Islet precursor cell (in vitro differentiated cells): Measurements from ENCODE around the gene ADD1.

Source experiments
- DNase-seq: peaks from one replicate; pipeline ENCODE4 v3.0.0-alpha.2; 2018

The ADD1 gene

DNA sequence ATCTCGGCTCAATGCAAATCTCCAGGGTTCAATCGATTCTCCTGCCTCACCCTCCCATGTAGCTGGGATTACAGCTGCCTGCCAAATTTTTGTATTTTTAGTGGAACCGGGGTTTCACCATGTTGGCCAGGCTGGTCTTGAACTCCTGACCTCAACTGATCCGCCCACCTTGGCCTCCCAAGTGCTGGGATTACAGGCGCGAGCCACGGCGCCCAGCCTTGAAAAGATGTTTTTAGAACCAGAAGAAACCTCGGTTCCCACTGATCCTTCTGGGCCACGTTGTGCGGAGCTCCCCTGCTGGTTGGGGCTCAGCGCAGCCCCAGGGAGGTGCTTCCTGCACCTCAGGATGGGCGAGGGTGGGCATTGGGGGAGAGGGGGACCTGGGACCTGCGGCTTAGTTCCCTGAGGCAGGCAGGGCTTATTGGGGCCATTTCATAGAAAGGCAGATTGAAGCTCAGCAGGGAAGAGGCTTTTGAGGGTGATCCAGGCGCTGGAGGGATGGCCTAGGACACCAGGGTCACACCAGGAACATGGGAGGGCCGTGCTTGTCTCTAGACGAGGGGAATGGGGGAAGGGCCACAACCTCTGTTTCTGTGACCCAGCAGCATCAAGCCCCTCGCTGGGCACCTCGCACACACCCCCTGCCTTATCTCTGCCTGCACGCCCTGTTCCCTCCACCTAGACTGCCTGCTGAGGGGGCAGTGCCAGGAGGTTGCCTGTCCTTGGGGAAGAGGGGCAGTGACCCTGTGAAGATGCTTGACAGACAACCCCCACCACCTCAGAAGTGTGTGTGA, 6.3 kb upstream of the ADD1 start:
- peak; percentile 40 for DNase-seq

GRCh38 chr4:2837904-2838496, 5.6 kb upstream of the ADD1 start:
- peak; percentile 25 for DNase-seq

DNA sequence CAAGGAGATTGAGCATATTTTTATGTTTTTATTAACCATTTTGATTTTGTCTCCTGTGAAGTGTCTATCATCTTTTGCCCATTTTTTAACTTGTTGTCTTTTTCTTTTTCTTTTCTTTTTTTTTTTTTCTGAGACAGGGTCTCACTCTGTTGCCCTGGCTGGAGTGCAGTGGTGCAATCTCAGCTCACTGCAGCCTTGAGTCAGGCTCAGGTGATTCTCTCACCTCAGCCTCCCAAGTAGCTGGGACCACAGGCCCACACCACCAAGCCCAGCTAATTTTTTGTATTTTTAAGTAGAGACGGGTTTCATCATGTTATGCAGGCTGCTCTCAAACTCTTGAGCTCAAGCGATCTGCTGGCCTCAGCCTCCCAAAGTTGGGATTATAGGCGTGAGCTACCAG, 4.6 kb upstream of the ADD1 start:
- no peak for DNase-seq

DNA sequence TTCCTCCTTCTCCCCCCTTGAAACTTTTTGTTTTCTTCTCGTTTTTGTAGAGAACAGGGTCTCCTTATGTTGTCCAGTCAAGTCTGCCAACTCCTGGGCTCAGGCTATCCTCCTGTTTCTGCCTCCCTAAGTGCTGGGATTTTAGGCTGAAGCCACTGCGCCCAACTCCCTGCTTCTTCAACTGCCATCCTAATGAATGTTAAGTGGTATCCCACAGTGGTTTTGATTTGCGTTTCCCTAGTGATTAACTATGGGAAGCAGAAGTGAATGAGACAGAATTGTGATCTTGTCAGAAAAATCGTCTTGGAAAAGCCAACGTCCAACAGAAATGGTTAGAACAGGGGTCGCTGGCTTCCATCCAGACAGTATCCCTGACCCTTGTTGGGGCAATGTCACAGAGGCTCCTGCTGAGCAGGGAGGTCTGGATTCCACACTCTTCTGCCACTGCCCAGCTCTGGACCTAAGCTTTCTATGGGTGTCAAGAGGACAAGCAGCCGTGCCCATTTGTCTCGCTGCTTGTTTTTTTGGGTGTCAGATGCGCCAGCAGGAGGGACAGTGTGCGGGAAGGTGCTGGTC, 869 bp upstream of the ADD1 start:
- DNase-seq = peak; percentile 69

DNA sequence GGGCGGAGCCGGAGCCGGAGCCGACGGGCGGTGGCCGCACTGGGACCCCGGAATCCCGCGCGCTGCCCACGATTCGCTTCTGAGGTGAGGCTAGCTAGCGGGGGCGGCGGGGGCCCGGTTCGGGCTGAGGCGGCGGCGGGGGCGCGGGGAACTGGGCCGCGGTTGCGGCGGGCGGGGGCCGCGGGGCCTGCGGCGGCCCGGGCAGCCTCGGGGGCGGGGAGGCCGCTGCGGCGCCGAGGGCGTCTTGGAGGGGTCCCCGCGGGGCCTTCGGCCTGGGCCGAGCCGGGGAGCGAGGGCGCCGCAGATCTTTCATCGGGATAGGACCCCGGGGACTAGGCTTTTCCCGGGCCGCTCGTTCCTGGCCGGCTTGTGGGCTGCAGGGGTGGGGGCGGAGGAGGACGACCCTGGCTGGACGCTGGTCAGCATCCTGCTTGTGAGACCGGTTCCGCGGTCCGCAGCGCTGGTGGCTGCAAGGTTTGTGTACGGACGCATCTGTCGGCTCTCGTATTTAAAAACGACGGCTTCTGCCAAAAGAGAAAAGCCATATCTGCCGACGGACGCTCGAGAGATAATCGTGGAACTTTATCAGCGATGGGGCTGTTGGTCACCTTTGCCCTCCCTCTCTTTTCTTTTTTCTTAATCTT, 419 bp downstream of the ADD1 start:
- peak; percentile 81 for DNase-seq

DNA sequence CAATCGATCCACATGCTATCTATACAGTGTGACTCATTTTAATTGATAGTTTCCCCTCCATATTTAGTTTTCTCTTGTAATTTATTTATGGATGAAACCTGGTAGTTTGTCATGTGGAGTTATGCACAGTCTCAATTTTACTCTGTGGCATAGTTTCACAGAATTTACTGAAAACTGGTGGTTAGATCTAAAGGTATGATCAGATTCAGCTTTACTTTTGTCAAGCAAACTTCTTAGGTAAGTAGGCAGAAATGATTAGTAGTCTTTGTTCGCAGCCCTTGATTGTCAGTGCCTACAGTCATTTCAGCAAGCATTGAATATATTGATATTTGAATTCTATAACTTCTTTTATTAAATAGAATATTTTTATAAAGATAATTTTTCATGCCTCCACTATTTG, 2.5 kb downstream of the ADD1 start:
- no peak for DNase-seq

DNA sequence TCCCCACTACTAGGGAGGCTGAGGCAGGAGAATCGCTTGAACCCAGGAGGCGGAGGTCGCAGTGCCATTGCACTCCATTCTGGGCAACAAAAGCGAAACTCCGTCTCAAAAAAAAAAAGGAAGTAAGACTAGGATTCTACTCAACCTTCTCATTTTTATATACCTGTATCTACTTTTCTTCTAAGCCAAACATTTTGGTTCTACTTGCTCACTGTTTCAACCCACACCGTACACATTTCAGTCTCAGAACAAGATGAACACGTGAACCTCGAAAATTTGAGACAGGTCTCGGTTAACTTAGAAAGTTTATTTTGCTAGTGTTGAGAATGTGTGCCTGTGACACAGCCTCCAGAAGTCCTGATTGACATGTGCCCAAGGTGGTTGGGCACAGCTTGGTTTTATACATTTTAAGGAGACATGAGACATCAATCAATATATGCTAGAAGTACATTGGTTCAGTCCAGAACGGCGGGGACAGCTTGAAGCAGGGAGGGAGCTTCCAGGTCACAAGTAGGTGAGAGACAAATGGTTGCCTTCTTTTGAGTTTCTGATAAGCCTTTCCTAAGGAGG, 3.7 kb downstream of the ADD1 start:
- DNase-seq = no peak

DNA sequence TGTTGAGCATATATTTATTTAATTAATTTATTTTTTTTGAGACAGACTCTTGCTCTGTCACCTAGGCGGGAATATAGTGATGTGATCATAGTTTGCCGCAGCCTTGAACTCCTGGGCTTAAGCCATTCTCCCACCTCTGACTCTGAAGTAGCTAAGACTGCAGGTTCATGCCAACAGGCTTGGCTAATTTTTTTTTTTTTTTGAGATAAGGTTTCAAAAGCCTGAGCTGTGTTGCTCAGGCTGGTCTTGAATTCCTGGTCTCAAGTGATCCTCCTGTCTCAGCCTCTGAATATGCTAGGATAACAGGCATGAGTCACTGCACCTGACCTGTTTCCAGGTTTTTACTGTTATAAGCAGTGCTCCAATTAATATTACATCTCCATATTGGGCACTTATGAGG, 4.8 kb downstream of the ADD1 start:
- DNase-seq = no peak

- no peak for DNase-seq
Observed at GRCh38 chr4:2849267-2850152, 5.9 kb downstream of the ADD1 start.

- no peak for DNase-seq
Observed at GRCh38 chr4:2850966-2851798, 7.5 kb downstream of the ADD1 start.

GRCh38 chr4:2852481-2852921, 8.9 kb downstream of the ADD1 start:
- no peak for DNase-seq

GRCh38 chr4:2855584-2855983, 11.9 kb downstream of the ADD1 start:
- no peak for DNase-seq

DNA sequence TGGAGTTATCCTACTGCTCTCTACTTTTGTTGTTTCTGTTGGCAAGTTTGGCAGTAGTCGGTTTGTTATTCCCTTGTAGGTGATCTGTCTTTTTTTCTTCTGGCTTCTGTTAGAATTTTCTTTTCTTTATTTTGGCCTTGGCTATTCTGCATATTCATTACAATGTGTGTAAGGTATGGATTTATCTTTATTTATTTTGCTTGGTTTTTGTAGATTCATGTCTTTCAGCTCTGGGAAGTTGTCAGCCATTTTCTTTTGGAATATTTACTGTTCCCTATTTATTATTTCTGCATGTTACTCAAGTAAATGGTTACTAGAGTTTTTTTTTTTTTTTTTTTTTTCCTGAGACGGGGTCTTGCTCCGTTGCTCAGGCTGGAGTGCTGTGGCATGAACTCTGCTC, 12.6 kb downstream of the ADD1 start:
- DNase-seq = no peak

DNA sequence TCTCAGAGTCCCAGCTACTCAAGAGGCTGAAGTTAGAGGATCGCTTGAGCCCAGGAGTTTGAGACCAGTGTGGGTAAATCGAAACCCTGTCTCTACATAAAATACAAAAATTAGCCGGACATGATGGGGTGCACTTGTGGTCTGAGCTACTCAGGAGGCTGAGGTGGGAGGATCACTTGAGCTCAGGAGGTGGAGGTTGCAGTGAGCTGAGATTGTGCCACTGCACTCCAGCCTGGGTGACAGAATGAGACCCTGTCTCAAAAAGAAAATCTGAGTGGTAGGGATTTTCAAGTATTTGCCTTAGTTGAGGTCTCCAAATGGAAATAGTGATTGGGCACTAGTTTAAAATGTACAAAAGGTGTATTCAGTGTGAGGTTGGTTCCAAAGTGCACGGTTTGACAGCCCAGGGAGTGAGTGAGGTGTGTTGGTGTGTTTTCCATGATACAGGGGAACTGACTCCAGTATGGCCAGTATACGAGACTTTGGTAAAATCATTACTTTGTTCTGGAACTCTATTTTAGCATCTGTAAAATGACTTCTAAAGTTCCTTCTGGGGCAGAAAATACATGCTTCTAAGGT, 13.8 kb downstream of the ADD1 start:
- no peak for DNase-seq

- DNase-seq = no peak
Observed at GRCh38 chr4:2858451-2859217, 15.0 kb downstream of the ADD1 start.

- DNase-seq = no peak
Observed at GRCh38 chr4:2859514-2859913, 15.9 kb downstream of the ADD1 start.

DNA sequence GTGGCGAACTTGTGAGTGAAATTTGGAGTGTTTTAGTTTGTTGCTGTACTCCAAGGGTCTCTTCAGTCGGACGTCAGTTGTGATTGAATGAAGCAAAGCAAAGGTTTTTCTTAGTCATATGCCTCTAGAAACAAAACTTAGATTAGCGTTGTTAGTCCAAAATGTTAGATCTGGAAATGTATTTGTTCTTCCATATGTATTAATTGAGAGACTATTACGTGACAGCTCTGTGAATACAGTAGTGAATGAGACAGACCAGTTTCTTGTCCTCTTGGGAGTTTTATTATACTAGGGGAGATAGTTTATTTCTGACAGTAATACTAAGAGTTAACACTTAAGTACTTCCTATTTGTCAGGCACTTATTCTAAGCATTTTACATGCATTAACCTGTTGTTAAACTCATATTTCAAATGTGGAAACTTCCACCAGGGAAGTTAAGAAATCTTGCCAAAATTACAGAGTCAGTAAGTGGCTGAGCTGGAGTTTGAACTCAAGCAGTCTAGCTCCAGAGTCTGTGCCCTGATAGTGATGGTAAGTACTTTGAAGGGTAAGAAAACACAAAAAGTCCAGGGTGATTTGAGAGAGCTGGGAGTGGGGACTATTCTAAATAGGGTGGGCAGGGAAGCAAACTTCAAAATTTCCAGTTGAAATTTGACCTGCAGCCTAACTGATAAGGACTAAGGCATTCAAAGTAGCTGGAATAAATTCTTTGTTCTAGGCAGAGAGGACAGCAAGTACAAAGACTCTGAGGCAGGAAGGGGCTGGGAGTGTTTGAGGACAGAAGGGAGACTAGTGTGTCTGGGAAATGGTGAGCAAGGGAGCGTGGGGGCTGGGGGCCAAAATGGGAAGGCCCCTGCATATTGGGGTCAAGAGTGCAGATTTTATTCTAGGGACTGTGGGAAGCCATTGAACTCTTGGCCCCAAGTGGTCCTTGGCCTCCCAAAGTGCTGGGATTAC, 17.0 kb downstream of the ADD1 start:
- DNase-seq = peak; percentile 59

DNA sequence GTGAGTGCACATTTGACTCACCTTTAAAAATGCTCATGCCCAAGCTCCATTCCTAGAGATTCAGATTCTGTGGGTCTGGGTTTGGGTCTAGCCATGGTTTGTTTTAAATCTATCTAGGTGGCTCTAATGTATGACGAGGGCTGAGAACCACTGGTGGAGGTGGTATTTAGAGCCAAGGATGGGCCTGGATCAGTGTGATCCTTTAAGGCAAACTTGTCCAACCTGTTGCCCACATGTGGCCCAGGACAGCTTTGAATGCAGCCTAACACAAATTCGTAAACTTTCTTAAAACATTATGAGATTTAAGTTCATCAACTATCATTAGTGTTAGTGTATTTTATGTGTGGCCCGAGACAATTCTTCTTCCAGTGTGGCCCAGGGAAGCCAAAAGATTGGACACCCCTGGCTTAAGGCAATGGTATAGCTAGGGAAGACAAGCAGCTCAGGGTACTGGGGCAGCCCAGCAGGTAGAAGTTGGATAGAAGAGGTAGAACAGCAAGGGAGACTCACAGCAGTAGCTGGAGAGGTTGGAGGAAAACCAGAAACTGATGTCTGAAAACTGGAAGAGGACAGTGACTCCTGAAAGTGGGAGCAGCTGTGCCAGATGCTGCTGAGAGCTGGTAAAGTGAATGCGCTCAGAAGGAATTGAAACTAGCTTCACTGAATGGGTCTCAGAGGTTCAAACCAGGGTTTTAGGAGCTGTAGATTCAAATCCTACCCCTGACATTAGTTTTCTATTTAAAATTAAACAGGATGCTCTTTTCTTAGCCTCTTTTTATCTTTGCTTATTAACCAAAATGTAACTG, 18.2 kb downstream of the ADD1 start:
- no peak for DNase-seq
